HG03135 (cell line): ENCODE data around the gene KRTAP9-3.
"Not testable (repeated sequence)": the region's sequence is repeated elsewhere in the genome, so short reads cannot be mapped to it uniquely, and the experiment has no call there.

Source experiments
- ATAC-seq: cut with Tn5 transposase; IDR thresholded peaks from one replicate; pipeline ENCODE4 v1.9.1; 2021; ENCODE audit warnings: mild to moderate bottlenecking, moderate library complexity; ENCODE audit not compliant: unreplicated experiment

The KRTAP9-3 gene

GRCh38 chr17:41232399-41233105 is at the start of gene KRTAP9-3:
Gene KRTAP9-3 (plus strand): TSS chr17:41232449. CDS start chr17:41232502, 53 bp downstream.
- not testable (repeated sequence) for ATAC-seq

DNA sequence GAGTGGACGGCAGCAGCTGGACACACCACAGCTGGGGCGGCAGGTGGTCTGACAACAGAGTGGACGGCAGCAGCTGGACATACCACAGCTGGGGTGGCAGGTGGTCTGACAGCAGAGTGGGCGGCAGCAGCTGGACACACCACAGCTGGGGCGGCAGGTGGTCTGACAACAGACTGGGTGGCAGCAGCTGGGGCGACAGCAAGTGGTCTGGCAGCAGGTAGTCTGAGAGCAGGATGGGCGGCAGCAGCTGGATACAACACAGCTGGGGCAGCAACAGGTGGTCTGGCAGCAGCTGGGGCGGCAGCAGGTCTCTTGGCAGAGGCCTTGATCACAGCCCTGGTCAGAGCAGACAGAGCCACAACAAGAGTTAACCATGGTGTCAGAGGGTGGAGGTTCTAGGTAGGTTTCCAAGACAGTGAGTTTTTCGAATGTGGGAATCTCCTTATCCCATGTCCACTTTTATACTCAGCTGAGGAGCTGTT is 47.7 kb upstream of the KRTAP9-3 start, which contains the start of gene KRTAP4-1:
KRTAP4-1 (minus strand) TSS at position 432 of the 482 bp plus-strand sequence; CDS start at position 375, 57 bp downstream.
- ATAC-seq, result no peak

- ATAC-seq, result no peak
Measured at GRCh38 chr17:41185001-41185400, 47.2 kb upstream of the KRTAP9-3 start.

DNA sequence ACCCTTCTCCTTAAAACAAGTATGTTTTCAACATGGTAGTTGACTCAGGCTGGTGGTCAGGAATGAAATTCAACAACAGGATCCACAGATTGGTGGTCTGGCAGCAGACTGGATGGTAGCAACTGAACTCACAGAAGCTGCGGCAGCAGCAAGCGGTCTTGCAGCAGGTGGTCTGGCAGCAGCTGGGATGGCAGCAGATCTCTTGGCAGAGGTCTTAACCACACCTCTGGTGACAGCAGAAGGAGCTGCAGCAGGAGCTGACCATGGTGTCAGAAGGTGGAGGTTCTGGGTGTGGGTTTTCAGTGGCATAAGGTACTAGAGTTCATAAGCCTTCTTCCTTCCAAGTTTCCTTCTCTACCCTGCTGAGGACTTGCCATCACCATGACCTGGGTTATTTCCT is 45.4 kb upstream of the KRTAP9-3 start:
- ATAC-seq, result no peak

GRCh38 chr17:41189837-41190318 is 42.4 kb upstream of the KRTAP9-3 start, which contains the start of gene KRTAP9-1:
Gene KRTAP9-1 (plus strand): TSS chr17:41189887. CDS start chr17:41189887, 0 bp downstream.
- ATAC-seq, result not testable (repeated sequence)

- ATAC-seq, result no peak
Measured at GRCh38 chr17:41190328-41190727, 41.9 kb upstream of the KRTAP9-3 start.

DNA sequence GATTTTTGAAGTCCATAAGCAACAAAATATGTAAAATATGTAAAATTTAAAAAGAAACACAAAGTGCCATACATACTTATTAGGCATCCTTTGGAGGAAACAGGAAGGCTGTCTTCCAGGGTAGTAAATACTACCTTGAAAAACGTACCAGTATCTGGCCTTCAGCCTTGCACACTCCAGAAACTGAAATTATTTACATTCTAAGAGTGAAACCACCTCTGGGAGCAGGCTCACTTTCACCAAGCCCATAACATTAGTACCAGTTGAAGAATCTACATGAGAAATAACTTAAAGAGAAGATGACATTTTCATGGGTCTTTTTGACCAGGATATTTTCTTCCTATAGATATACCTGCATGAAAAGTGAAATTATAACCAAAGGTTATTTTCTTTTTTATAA is 36.2 kb upstream of the KRTAP9-3 start:
- no peak for ATAC-seq

- no peak for ATAC-seq
Measured at GRCh38 chr17:41199421-41200078, 32.7 kb upstream of the KRTAP9-3 start.

DNA sequence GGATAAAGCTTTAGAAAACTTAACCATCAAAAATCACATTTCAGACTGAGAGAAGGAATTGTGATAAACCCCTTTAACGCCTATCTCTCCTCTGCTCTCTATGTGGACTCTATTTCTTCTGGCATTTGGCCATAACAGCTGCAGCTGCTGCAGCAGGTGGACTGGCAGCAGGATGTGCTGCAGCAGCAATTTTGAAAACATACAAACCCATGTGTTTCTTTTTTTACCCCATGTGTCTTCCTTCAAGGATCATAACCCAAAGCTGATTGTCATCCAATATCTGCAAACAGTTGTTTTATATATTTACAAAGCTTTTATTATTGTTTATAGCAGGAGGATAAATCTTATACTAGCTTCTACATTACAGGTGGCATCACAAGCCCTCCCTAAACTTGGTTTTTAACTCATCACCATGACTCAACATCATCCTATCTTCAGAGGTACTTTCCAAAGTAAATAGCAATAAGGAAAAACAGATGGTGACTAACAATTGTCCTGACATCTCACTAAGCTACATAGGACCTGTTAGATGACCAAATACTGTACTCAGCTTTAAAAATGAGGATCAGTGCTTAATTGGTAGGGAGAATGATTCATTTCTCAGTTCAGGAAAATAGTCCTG is 20.3 kb upstream of the KRTAP9-3 start:
- no peak for ATAC-seq

GRCh38 chr17:41212524-41213169 is 19.6 kb upstream of the KRTAP9-3 start:
- no peak for ATAC-seq

- ATAC-seq, result no peak
Measured at GRCh38 chr17:41215681-41216080, 16.6 kb upstream of the KRTAP9-3 start.

GRCh38 chr17:41223821-41224220 is 8.4 kb upstream of the KRTAP9-3 start:
- no peak for ATAC-seq

- no peak for ATAC-seq
Measured at GRCh38 chr17:41226051-41226450, 6.2 kb upstream of the KRTAP9-3 start.

GRCh38 chr17:41226598-41227095 is 5.6 kb upstream of the KRTAP9-3 start, which contains the start of gene KRTAP9-2:
Gene KRTAP9-2 (plus strand): TSS chr17:41226648. CDS start chr17:41226655, 7 bp downstream.
- ATAC-seq, result not testable (repeated sequence)

- no peak for ATAC-seq
Measured at GRCh38 chr17:41230094-41230493, 2.2 kb upstream of the KRTAP9-3 start.

DNA sequence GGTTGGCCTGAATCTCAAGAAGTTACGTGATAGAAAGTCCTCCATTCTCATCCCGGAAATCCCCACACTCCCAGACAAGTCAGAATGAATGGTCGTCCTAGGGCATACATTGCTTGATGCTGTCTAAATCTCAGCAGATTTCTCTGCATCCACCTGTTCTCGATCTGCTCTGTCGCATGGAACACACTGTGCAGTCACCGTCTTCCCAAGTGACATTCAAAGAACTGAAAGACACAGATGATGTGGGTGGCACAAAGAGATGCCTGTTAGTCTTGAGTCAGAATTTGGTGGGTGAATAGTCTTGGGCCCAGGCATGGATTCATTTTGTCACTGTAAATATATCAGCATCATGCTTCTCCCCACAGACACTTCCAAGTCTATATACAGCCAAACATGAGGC is 518 bp upstream of the KRTAP9-3 start:
- no peak for ATAC-seq

DNA sequence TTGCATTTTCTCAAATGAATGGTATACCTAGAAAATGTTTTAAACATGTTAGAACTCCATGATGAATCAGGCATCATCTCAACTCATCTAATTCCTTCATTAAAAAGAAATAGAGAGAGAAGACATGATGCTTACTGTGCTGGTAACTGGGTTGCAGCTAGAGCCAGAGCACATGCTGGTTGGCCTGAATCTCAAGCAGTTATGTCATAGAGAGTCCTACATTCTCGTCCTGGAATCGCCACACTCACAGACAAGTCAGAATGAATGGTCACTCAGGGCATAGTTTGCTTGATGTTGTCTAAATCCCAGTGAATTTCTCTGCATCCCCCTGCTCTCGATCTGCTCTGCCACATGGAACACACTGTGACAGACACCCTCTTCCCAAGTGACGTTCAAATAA is 4.9 kb downstream of the KRTAP9-3 start:
- ATAC-seq, result not testable (repeated sequence)

- not testable (repeated sequence) for ATAC-seq
Measured at GRCh38 chr17:41237949-41238437, 5.7 kb downstream of the KRTAP9-3 start, which contains the start of gene KRTAP9-8. Gene KRTAP9-8 (plus strand): TSS chr17:41237999. CDS start chr17:41238052, 53 bp downstream.

GRCh38 chr17:41246995-41247787 is 14.9 kb downstream of the KRTAP9-3 start:
- ATAC-seq, result not testable (repeated sequence)
